Ecto neural progenitor cell (in vitro differentiated cells): ENCODE data around the gene THSD4.

ENCODE experiments used
- DNase-seq: peaks from one replicate; pipeline ENCODE4 v3.0.0-alpha.2; 2018; ENCODE audit warnings: low spot score

The THSD4 gene

GRCh38 chr15:71588746-71589145, 473.5 kb downstream of the THSD4 start:
- no peak for DNase-seq

- DNase-seq, result no peak
These were observed 475.8 kb downstream of the THSD4 start for GRCh38 chr15:71591057-71591456.

DNA sequence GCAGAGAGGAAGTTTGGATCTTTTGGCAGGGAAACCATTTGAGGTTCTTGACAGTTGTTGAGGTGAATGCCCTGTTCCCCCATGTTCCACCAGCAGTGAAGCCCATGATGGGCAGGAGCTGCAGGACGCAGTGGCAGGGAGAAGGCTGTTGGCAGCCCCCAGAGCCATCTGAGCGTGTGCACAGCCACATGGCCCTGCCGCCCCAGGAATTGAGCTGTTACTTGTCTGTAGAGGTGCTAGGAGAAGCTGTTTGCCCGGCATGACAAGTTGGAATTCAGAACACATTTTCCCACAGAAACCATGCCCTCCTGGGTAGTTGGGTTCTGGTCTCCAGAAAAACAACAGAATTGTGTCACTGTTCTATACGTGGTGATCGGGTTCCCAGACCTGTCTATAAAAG, 476.9 kb downstream of the THSD4 start:
- no peak for DNase-seq

DNA sequence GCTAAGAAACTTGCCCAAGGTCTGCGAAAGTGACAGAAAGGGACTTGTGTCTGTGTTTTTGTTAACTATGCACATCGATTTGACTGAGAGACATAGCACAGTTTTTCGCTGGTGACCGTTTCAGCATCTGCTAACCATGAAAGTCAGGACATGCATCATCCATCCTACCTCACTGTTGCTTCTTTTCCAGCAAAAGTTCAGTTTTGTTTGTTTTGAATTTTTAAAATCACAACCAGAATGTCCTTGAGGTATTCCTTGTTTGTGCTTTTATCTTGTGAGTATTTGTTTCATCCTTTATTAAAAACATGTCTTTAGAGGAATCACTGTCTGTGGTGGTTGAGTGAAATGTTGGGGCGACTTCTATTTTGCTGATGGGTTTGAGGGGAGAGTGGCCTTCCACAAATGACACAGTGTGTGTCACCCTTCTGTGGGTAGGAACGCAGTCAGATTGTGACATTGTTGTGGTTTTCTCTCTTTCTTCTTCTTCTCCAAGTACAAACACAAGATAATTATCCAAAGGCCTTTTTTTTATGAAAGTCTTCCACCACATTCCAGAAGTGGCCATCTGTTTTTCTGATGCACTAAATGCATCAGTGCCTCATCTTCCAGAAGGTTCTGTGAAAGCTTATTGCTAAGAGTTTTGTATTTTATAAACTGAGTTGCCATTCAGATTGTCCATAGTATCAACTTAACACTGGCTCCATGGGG, 480.7 kb downstream of the THSD4 start:
- no peak for DNase-seq

DNA sequence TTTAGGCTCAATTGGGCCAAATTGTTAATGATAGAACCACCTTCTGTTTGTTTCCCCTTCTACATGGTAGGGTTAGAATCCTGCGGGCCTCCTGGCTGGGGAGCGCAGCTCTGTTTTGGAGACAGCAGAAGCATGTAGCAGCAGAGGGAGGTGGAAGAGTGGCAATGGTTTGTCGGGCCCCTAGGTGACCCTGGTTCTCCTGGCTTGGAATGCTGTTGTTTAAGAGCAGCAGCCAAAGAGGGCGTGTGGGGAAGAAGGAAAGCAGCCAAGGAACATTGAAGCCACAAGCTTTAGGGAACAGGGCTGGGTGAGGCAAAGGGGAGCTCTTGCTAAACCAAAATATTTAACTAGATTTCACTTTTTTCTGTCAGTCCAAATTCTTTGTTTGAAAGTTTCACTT, 481.4 kb downstream of the THSD4 start:
- no peak for DNase-seq

GRCh38 chr15:71597126-71597525, 481.9 kb downstream of the THSD4 start:
- no peak for DNase-seq

- no peak for DNase-seq
These were observed 482.4 kb downstream of the THSD4 start for GRCh38 chr15:71597637-71598036.

GRCh38 chr15:71598741-71599140, 483.5 kb downstream of the THSD4 start:
- no peak for DNase-seq

DNA sequence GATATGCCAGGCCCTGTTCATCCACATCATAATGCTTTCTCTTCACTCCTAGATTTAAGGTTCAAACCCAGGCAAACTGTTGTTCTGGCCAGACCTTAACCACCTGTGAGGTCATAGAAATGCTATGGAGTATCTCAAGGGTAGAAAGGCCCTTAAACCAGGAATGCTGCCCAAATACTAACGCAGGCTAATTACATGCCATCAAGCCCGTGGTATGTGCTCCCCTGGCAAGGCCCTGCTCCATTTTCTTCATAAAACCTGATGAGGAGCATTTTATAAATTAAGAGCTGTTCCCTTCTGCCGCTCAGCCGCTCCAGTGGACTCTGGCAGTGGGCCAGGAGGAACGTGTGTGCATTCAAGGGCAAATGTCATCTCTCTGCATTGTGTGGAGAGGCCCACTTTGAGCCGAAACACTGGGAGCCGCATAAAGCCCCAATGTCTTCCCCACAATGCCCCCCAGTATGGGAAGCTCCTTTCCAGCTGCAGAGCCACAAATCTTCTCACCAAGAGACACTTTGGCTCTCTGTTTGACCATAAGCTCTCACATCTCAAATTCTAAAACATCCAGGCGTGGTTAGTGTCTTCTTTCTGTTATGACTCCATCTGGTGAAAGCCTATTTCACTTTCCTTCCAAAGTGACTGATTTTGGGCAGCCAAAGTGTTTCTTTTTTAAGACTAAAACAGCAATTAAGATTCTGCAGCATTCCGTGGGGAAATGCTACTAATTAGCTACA, 484.3 kb downstream of the THSD4 start:
- DNase-seq, result no peak

DNA sequence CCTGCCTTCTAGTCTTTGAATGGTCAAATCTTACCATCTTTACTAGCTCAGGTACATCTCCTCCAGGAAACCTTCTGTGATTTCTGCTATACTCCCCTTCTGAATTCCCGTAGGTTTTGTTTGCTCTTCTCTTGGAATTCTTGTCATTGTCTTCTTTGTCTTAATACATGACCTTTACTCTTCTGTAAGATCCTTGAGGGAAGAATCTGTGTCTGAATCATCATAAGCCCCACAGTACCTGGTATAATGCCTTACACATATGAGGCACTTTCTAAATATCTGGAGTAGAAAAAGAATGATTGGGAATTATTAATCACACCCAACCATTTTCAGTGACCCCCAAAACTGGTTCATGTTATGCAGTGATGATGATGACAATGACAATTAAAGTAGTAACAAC, 485.0 kb downstream of the THSD4 start:
- no peak for DNase-seq

GRCh38 chr15:71601038-71601834, 486.0 kb downstream of the THSD4 start:
- no peak for DNase-seq

DNA sequence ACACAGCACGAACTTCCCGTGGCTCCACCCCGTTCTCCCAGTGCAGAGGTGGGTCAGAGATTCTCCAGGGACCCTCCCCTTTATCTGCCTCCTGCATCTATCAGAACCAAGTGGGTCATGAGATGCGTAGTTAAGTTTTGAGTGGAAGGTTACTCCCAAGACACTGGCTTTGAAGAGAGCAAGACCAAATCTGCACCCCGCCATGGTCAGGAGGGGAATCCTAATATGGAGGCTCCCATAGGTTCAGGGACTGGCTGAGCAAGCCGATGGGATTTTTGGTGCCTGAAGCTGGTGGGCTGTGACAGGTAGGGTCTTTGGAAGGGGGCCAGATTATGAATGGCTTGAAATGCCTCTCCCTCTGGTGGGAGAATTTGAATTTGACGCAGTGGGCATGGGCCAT, 488.1 kb downstream of the THSD4 start:
- DNase-seq, result no peak

DNA sequence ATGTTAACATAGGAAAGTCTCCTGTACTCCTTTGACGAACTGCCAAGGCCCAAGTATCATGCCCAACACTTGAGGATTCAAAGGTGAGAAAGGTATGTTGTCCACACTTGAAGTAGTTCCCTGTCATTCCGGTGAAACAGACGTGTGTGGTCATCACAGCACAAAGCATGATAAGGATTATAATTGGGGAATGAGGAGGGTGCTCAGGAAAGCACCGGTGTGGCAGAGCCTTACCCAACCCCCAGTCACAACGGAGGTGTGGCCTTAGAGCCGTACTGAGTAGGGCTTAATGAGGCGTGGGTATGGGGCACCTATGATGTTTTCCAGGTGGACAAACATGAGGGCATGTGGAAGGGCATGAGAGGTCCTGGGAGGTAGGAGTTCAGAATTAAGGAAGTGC, 492.1 kb downstream of the THSD4 start:
- DNase-seq, result no peak

- no peak for DNase-seq
These were observed 495.7 kb downstream of the THSD4 start for GRCh38 chr15:71610728-71611552.

GRCh38 chr15:71611553-71612396, 496.5 kb downstream of the THSD4 start:
- DNase-seq, result no peak

GRCh38 chr15:71612397-71612722, 497.1 kb downstream of the THSD4 start:
- DNase-seq, result no peak

DNA sequence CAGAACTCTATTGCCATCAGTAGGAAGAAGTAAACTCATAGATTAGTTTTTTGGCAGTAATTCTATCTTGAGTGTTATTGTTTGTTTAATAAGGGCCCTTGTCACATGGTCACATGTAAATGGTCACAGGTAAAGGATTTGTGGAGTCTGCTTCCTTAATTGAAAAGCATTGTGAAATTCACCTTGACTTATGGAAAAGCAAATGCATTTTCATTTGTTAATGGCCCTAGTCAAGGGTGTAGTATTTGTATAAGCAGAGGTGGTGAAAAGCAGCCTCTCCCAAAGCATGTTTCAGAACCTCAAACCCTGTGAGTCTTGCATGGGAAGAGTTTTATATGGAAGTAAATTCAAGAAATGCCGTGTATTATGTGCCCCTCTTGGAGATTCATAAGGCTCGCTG, 497.6 kb downstream of the THSD4 start:
- DNase-seq, result no peak

DNA sequence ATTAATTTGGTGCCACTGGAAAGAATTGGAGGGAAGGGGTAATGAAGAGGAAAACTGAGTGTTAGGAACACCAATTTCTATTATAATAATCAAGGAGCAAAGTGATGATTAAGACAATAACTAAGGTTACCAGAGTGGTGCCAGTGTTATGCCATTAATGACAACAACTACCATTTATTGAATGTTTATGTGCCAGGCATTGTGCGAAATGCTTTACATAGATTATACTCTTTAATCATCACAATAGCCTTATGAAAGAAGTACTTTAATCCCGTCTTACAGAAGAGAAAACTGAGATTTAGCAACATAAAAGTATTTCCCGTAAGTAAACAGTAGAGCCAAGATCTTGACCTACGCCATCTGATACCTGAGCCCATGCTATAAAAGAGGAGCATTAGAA, 507.8 kb downstream of the THSD4 start:
- DNase-seq, result no peak

DNA sequence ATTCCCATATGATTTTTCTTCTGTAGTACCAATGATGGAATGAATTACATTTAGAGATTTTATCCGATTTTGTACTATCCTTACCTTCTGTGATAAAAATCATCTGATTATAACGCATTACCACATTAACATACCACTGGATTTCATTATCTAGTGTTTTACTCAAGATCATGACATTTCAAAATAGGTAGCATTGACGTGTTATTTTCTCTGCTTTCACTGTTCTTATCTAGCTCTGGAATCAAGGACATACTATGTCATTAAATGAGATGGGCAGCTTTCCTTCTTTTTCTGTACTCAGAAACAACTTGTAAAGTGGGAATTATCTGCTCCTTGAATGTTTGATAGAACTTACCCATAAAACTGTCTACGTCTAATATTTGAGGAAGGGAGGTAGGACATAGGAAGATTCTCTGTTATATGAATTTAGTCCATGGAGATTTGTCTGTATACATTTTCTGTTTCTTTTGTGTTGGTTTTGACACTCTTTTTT, 511.4 kb downstream of the THSD4 start:
- no peak for DNase-seq

DNA sequence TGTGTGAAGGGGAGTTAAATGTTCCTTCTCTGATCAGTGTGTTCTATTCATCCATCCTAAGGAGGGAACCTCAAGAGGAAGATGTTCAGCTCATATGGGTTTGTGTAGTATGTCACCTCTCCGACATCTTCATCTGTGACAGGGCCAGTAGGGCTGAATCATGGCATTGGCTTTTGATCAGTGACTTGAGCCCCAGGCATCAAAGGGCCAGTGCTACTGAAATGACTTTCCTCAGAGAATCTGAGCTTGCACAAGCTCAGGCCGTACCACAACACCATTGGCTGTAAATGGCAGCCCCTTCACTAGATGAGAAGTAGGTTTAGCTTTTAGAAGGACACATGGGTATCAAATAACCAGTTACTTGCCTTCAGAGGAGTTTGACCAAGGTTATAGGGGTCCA, 511.9 kb downstream of the THSD4 start:
- no peak for DNase-seq

DNA sequence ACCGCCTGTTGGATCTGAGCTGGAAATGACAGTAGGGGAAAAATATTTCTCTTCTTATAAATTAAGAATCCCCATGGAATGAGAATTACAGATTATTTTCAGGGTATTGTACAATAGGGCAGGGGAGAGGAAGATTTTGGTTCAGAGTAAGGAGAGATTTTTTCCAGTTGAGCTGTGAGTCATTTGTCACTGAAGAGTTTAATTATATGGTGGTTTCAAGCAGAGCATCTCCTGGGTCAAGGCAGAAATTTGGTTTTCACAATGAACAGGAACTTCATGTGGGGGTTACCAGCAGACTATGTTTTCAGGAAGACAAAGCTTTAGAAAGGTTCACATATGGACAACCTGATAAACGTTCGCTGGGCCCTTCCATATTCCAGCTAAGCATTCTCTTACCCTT, 512.3 kb downstream of the THSD4 start:
- no peak for DNase-seq
